Activated naive CD4-positive, alpha-beta T cell treated with anti-CD3 and anti-CD28 coated beads, Interleukin-2, amount 10 ng/mL, durations not matched to agents 7 days and 5 days (primary cell): ENCODE data around the gene SPEF2.

Experiments used
- CTCF ChIA-PET: fragments of 350-600 bp; sonication (Branson Sonifier 250); formaldehyde crosslinking; loops from one replicate; lab custom pipeline; 2021; ENCODE audit warnings: antibody characterized with exemption; lab: Charles Lee
- DNase-seq: peaks from one replicate; pipeline ENCODE4 v3.0.0-alpha.2; 2020
- H3K27ac Mint-ChIP-seq: one replicate; pipeline ENCODE4 v1.8.0; 2021; ENCODE audit warnings: mild to moderate bottlenecking, moderate library complexity, mixed read lengths
- H3K27me3 Mint-ChIP-seq: one replicate; pipeline ENCODE4 v1.8.0; 2021; ENCODE audit warnings: mild to moderate bottlenecking, mixed read lengths
- H3K36me3 Mint-ChIP-seq: one replicate; pipeline ENCODE4 v1.8.0; 2021; ENCODE audit warnings: mixed read lengths
- H3K4me1 Mint-ChIP-seq: one replicate; pipeline ENCODE4 v1.8.0; 2021; ENCODE audit warnings: mixed read lengths
- H3K4me3 Mint-ChIP-seq: one replicate; pipeline ENCODE4 v1.8.0; 2021; ENCODE audit warnings: mild to moderate bottlenecking, moderate library complexity, mixed read lengths
- H3K9me3 Mint-ChIP-seq: one replicate; pipeline ENCODE4 v1.8.0; 2021; ENCODE audit warnings: mixed read lengths

SPEF2 gene

DNA sequence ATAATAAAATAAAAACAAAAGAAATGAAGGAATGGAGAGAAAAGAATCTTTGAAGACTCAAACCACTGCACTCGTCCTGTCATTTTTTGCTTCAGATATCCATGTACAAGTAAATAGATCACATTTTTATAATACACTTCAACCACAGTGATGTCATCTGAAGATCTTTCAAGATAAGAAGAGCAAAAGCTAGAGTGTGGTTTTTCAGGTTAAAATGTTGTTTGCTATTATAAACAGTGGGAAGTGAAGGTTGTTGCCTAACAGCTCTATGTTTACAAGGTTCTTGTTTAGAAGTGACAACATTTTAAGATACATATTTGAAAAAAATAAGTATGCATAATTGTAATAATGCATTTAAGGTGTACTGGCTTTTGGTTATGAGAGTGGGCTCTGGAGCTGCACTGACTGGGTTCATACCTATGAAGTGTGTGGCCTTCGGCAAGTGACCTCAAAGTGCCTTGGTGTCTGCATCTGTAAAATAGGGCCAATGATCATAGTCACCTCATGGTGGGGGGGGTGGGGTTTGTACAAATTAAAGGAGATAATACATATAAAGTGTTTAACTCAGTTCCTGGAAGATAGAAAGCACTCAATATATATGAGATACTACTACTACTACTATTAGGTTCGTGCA, 193.6 kb downstream of the SPEF2 start:
- Mint-ChIP-seq H3K4me3 (peak overlapping the region; percentile 35), H3K4me1 (peaks cover 66% of the 10 kb centered on the region), H3K36me3 (peaks cover 8% of the 10 kb centered on the region), H3K9me3 (no peaks in the 10 kb centered on the region), H3K27me3 (no peaks in the 10 kb centered on the region), H3K27ac (peak overlapping the region; percentile 92)
- DNase-seq, result peak; percentile 69
- CTCF ChIA-PET, result interaction anchor here (0.8 to 3.5 kb wide), 8 partner anchors 9 to 160 kb away, joined by 3 to 28 read pairs (median 4); partner anchors contain the start of gene IL7R

DNA sequence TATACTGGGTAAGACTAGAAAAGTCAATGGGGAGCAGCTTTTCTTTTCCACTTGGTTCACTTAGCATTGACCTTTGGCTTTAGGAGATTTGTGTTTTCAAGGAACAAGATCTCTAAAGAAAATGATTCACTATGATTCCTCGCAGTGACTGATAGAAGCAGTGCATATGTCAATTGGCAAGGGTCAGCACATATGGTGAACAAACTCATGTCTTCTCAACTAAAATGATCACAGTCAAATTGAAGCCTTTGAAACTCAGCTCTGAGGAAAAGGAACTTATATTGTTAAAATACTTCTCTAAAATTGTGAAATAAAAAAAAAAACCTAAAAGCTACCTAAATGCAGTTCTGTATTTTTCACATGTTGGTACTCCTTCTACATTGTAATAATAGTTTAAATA, 195.9 kb downstream of the SPEF2 start:
- H3K27ac Mint-ChIP-seq, result no peak overlapping the region
- DNase-seq, result no peak
- H3K9me3 Mint-ChIP-seq, result no peaks in the 10 kb centered on the region
- H3K36me3 Mint-ChIP-seq, result peaks cover 6% of the 10 kb centered on the region
- H3K4me1 Mint-ChIP-seq, result peaks cover 48% of the 10 kb centered on the region
- CTCF ChIA-PET, result interaction anchor here (0.8 to 3.5 kb wide), 9 partner anchors 10 to 106 kb away, joined by 3 to 28 read pairs (median 5); partner anchors contain the start of gene IL7R
- no peak overlapping the region for H3K4me3 Mint-ChIP-seq
- no peaks in the 10 kb centered on the region for H3K27me3 Mint-ChIP-seq

DNA sequence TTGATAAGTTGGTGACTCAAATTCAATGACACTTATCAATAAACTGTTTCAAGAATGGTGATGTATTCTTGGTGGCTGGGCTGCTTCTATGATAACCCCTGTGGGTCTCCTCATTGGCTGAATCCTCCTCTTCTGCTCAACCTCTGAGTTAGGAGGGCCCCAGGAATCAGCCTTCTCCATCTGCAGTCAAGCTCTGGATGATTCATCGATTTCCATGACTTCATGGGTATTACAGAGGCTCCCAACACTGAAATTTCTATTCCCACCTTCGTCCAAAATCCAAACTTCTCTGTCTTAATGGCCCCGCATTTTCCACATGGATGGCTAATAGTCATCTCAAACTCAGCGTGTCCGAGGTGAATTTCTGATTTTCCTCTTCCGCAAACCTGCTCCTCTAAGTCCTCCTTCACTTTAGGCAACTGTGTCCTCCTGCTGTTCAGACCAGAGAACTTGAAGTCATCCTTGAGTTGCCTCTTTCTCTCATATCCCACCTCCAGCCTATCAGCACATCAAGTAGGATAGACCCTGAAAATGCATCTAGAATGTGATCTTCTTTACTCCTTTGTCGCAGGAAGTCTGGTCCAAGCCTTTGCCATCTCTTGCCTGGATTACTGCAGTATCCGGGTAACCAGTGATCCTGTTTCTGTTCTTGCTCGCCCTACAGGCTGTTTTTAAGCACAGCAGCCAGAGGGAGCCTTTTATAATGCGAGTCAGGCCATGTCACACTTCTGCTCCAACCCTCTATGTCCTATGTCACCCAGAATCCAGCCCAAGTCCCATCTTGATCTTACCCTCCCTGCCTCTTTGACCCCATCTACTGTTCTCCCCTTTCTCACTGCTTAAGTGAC, 197.7 kb downstream of the SPEF2 start:
- peaks cover 49% of the 10 kb centered on the region for H3K4me1 Mint-ChIP-seq
- no peak overlapping the region for H3K4me3 Mint-ChIP-seq
- no peaks in the 10 kb centered on the region for H3K9me3 Mint-ChIP-seq
- H3K27me3 Mint-ChIP-seq, result no peaks in the 10 kb centered on the region
- DNase-seq, result peak; percentile 61
- CTCF ChIA-PET, result interaction anchor here (0.8 to 1.8 kb wide), 6 partner anchors 10 to 37 kb away, joined by 3 to 6 read pairs (median 4); no protein-coding TSS in a partner anchor
- H3K27ac Mint-ChIP-seq, result no peak overlapping the region
- peaks cover 8% of the 10 kb centered on the region for H3K36me3 Mint-ChIP-seq

DNA sequence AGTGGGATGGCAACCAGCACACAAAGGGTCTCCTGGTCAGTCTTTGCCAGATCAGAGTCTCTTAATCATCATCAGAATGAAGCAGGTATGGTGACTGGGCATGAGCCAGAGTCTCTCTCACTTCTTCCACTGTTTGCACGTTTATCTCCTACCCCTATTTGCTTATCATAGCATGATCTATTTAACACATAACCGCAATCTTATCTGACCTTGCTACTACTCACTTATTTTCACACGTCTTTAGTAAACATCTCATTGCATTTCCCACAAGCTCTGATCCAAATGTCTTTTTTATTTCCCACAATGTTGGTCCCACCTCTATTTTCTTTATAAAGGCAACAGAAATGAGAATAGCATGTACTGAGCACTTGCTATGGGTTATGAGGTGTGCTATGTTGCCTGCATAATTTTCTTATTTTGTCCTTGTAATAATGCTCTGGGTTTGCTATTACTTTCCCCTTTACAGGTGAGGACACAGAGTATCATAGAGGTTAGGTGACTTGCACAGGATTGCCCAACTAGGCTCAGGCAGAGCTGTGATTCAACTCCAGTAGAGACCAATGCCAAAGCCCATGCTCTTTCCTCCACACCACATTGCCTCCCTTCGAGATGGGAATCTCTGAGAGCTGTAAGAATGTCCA, 199.3 kb downstream of the SPEF2 start:
- Mint-ChIP-seq H3K27me3 (no peaks in the 10 kb centered on the region), H3K36me3 (peaks cover 8% of the 10 kb centered on the region), H3K4me1 (peaks cover 51% of the 10 kb centered on the region), H3K4me3 (no peak overlapping the region), H3K9me3 (no peaks in the 10 kb centered on the region), H3K27ac (no peak overlapping the region)
- DNase-seq, result no peak
- CTCF ChIA-PET, result interaction anchor here (1.1 to 1.8 kb wide), 8 partner anchors 16 to 42 kb away, joined by 3 to 8 read pairs (median 4); partner anchors contain the start of gene IL7R

DNA sequence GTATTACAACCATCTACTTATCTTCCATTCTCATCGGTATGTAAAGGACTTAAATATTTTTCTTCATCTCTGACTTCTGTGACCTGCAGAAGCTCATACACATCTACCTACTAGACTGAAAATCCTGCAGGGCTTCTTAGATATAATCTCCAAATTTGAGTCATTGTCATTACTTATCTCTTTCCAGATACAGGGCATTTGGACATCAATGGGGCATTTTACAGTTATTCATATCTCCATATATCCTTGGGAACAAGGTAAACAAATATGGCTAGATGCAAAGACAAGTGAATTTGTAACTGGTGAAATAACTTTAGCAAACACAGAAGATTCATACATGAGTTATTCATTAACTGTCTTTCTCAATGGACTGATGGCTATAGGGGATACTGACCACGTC, 201.4 kb downstream of the SPEF2 start:
- Mint-ChIP-seq H3K36me3 (peaks cover 10% of the 10 kb centered on the region), H3K9me3 (no peaks in the 10 kb centered on the region), H3K4me1 (peaks cover 60% of the 10 kb centered on the region), H3K4me3 (no peak overlapping the region), H3K27me3 (no peaks in the 10 kb centered on the region), H3K27ac (no peak overlapping the region)
- CTCF ChIA-PET, result interaction anchor here (0.8 to 1.9 kb wide), 6 partner anchors 12 to 36 kb away, joined by 3 to 5 read pairs (median 3); no protein-coding TSS in a partner anchor
- no peak for DNase-seq

DNA sequence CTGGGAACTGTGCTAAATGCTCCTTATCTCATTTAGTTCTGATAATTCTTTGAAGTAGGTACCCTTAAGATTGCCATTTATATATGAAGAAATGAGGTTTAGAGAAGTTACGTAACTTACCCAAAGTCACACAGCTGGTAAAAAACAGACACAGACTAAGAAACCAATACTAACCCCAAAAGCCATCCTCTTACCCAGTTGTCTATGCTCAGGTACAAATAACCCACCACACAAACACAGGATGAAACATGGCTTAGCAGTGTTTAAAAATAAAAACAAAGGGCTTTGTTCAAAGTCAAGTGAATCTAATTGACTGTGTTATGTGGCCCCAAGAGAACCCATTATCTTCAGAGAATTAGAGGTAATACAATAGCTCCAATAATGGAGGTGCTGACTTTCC, 202.0 kb downstream of the SPEF2 start:
- Mint-ChIP-seq H3K4me3 (no peak overlapping the region), H3K36me3 (peaks cover 16% of the 10 kb centered on the region), H3K9me3 (no peaks in the 10 kb centered on the region), H3K27me3 (no peaks in the 10 kb centered on the region), H3K4me1 (peaks cover 61% of the 10 kb centered on the region), H3K27ac (peak overlapping the region; percentile 71)
- DNase-seq, result no peak
- CTCF ChIA-PET, result interaction anchor here (0.6 to 4.6 kb wide), 9 partner anchors 9 to 168 kb away, joined by 3 to 25 read pairs (median 5); no protein-coding TSS in a partner anchor

DNA sequence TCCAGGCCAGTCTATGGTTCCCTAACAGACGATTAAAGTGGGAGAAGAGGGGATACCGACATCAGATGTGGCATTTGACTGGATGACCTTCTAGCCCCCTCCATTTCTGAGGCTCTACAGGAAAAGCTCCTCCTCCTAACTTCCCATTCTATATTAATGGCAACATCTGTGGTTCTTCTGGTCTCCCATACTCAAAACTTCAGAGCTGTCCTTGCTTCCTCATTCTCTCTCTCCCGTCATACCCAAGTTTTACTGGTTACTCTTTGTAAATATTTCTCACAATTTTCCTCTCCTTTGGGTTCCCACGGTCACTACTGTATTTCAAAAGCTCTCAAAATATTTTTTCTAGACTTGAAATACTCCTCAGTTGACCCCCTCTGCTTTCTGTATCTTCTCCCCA, 203.1 kb downstream of the SPEF2 start:
- no peak overlapping the region for H3K4me3 Mint-ChIP-seq
- no peak for DNase-seq
- CTCF ChIA-PET, result interaction anchor here (1.0 to 5.0 kb wide), 13 partner anchors 8 to 169 kb away, joined by 3 to 25 read pairs (median 5); partner anchors contain the start of gene IL7R
- no peaks in the 10 kb centered on the region for H3K27me3 Mint-ChIP-seq
- H3K4me1 Mint-ChIP-seq, result peaks cover 70% of the 10 kb centered on the region
- H3K27ac Mint-ChIP-seq, result peak overlapping the region; percentile 71
- peaks cover 16% of the 10 kb centered on the region for H3K36me3 Mint-ChIP-seq
- H3K9me3 Mint-ChIP-seq, result no peaks in the 10 kb centered on the region

DNA sequence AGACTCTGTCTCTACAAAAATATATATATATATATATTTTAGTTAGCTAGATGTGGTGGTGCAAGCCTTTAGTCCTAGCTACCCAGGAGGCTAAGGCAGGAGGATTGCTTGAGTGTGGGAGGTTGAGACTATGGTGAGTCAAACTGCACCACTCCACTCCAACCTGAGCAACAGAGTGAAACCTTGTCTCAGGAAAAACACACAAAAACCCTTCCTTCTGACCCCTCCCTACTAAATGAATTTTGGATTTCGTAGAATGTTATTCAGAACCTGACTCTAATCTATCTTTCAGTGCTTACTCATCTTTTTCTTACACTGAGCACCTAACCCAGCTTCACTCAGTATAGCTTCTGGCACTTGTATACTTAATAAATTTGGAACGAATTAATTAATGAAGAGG, 203.8 kb downstream of the SPEF2 start:
- H3K4me1 Mint-ChIP-seq, result peaks cover 78% of the 10 kb centered on the region
- H3K27me3 Mint-ChIP-seq, result no peaks in the 10 kb centered on the region
- H3K4me3 Mint-ChIP-seq, result peak overlapping the region; percentile 10
- peaks cover 16% of the 10 kb centered on the region for H3K36me3 Mint-ChIP-seq
- CTCF ChIA-PET, result interaction anchor here (0.8 to 5.0 kb wide), 10 partner anchors 9 to 170 kb away, joined by 3 to 25 read pairs (median 8); partner anchors contain the start of gene IL7R
- H3K9me3 Mint-ChIP-seq, result no peaks in the 10 kb centered on the region
- H3K27ac Mint-ChIP-seq, result peak overlapping the region; percentile 86
- no peak for DNase-seq

DNA sequence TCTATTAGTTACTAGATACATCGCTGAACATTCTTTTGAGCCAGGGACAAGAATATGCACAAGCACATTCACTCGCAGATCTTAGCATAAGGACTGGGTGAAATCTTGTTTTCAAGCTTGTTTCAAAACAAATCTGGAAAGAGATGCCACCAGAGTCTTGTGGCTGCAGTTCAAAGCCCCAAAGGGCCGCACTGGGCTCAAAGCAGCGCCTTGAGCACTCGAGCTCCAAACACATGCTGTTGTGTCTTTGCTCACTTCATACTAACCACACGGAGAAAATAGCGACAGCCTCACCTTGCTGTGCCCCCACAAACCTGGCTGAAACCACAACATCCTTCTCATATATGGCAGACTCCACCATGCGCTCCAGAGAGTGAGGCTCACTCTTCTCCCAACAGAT, 204.8 kb downstream of the SPEF2 start:
- Mint-ChIP-seq H3K27me3 (no peaks in the 10 kb centered on the region), H3K4me3 (peak overlapping the region; percentile 39), H3K27ac (peak overlapping the region; percentile 86), H3K9me3 (no peaks in the 10 kb centered on the region), H3K4me1 (peaks cover 88% of the 10 kb centered on the region), H3K36me3 (peaks cover 16% of the 10 kb centered on the region)
- CTCF ChIA-PET, result interaction anchor here (1.2 to 5.0 kb wide), 13 partner anchors 10 to 205 kb away, joined by 4 to 25 read pairs (median 7); partner anchors contain the start of gene IL7R
- peak; percentile 78 for DNase-seq

DNA sequence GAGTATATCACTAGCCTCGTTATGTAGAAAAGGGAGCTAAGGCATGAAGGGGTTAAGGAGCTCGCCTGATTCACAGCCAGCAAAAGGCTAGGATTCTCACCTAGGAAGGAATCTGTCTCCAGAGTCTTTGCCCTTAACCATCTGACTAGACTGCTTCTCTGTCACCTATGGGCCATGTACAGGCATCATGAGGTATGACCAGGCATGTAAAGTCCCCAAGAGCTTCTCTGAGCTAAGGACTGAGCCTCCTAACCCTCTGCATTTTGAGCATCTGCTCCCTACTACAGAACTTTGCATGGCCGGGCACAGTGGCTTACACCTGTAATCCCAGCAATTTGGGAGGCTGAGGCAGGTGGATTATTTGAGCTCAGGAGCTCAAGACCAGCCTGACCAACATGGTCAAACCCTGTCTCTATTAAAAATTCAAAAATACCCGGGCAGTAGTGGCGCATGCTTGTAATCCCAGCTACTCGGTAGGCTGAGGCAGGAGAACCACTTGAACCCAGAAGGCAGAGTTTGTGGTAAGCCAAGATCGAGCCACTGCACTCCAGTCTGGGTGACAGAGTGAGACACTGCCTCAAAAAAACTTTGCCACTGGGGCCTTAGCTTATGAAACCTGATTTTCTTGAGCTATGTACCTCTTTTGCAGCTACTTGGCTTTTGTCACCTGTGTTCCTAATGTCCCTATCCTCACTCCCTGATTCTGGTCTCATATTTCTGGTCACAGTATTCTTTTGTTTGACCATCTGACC, 205.9 kb downstream of the SPEF2 start:
- CTCF ChIA-PET, result interaction anchor here (0.6 to 5.0 kb wide), 14 partner anchors 8 to 206 kb away, joined by 3 to 25 read pairs (median 6); partner anchors contain the start of gene IL7R
- Mint-ChIP-seq H3K4me3 (no peak overlapping the region), H3K27me3 (no peaks in the 10 kb centered on the region), H3K4me1 (peaks cover 98% of the 10 kb centered on the region), H3K9me3 (no peaks in the 10 kb centered on the region), H3K27ac (peak overlapping the region; percentile 86), H3K36me3 (peaks cover 16% of the 10 kb centered on the region)
- DNase-seq, result no peak

DNA sequence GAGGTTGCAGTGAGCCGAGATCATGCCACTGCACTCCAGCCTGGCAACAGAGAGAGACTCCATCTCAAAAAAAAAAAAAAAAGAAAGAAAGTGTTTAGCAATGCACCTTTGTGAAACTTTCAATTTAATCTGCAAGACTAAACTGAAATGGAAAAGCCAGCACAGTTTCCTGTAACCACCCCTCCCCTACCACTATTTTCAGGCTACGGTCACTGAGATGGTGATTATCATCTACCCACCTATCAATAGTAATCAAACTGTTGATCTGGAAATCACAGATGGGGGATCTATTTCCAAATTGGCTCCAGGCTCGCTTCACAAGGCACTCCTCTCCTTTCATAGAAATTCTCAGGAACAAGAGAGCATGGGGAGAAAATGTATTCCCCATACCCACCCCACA, 208.4 kb downstream of the SPEF2 start:
- Mint-ChIP-seq H3K4me1 (peaks cover 96% of the 10 kb centered on the region), H3K4me3 (peak overlapping the region; percentile 8), H3K27me3 (no peaks in the 10 kb centered on the region), H3K9me3 (no peaks in the 10 kb centered on the region), H3K36me3 (peaks cover 8% of the 10 kb centered on the region), H3K27ac (peak overlapping the region; percentile 86)
- DNase-seq, result no peak
- CTCF ChIA-PET, result interaction anchor here (0.9 to 5.0 kb wide), 5 partner anchors 13 to 98 kb away, joined by 3 to 24 read pairs (median 4); no protein-coding TSS in a partner anchor

DNA sequence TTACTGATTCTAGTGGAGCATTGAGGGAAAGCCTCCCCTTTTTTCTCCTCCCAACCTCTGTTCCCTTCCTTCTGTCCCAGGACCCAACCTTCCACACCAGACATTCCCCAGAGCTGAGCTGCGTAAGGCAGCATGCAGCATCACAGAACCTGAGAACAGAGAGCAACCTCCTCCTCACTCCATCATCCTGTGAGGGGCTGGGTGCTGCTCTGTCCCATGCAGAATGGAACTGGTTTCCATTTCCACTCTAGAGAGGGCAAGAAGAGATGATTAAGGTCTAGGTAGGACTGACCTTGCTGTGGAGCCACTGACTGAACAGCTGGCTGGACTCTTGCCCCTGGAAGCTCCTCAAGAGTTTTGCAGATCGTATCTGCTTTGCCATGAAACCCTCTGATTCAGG, 208.9 kb downstream of the SPEF2 start:
- Mint-ChIP-seq H3K4me1 (peaks cover 97% of the 10 kb centered on the region), H3K9me3 (no peaks in the 10 kb centered on the region), H3K27me3 (no peaks in the 10 kb centered on the region), H3K36me3 (peaks cover 8% of the 10 kb centered on the region), H3K27ac (peak overlapping the region; percentile 86), H3K4me3 (peak overlapping the region; percentile 6)
- DNase-seq, result no peak
- CTCF ChIA-PET, result interaction anchor here (0.7 to 2.4 kb wide), 9 partner anchors 13 to 176 kb away, joined by 3 to 6 read pairs (median 4); no protein-coding TSS in a partner anchor
